Stimulated activated CD4-positive, alpha-beta T cell treated with anti-CD3 and anti-CD28 coated beads, Interleukin-4, amount 100 ng/mL, for 4 hours (primary cell): ENCODE data around the gene EME2.
A peak's percentile ranks its signal among the peaks of the same experiment; 100 is the strongest.

Experiments
- DNase-seq, 2 experiments: peaks; one replicate each; pipeline ENCODE4 v3.0.0-alpha.2; 2020

The EME2 gene

DNA sequence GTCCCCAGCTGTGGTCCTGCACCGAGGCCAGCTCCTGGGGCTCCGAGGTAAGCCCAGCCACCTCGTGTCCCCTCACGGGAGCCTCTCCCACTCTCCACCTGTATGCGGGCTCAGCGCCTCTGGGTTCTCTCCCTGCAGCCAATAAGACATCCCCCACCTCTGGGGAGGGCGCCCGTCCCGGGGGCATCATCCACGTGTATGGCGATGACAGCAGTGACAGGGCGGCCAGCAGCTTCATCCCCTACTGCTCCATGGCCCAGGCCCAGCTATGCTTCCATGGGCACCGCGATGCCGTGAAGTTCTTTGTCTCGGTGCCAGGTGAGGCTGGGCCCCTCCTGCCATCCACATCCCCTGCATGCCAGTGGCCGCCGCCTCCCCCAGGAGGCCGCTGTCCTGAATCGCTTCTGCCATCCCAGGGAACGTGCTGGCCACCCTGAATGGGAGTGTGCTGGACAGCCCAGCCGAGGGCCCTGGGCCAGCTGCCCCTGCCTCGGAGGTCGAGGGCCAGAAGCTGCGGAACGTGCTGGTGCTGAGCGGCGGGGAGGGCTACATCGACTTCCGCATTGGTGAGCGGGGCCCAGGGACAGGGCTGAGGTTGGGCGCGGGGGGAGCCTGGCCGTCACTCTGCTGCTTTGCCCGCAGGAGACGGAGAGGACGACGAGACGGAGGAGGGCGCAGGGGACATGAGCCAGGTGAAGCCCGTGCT lies 4.4 kb upstream of the EME2 start:
- no peak for DNase-seq

DNA sequence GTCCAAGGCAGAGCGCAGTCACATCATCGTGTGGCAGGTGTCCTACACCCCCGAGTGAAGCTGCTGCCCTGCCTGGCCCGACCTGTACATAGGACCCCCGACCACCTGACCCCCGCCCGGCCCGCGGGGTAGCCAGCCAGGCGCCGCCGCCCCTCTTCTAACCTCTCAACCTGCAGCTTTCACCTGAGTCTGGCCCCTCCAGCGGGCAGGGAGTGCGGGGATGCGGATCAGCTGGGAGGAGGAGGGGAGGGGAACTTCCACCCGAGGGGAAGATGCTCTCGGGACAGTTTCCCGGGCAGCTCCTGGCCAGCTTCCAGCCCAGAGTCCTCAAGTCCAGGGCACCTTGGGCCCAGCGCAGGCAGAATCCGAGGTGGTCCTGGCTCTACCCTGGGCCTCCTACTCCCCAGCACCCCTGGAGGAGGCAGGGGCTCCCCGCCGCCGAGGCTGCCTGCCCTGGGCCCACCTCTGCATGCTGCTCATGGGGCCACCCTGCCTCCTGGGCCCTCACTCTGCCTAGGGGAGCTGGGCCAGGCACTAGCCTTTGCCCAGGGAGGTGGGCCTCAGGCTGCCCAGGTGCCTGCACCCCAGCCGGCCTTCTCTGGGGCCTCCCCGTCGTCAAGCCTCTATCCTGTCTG lies 3.7 kb upstream of the EME2 start:
- no peak for DNase-seq

DNA sequence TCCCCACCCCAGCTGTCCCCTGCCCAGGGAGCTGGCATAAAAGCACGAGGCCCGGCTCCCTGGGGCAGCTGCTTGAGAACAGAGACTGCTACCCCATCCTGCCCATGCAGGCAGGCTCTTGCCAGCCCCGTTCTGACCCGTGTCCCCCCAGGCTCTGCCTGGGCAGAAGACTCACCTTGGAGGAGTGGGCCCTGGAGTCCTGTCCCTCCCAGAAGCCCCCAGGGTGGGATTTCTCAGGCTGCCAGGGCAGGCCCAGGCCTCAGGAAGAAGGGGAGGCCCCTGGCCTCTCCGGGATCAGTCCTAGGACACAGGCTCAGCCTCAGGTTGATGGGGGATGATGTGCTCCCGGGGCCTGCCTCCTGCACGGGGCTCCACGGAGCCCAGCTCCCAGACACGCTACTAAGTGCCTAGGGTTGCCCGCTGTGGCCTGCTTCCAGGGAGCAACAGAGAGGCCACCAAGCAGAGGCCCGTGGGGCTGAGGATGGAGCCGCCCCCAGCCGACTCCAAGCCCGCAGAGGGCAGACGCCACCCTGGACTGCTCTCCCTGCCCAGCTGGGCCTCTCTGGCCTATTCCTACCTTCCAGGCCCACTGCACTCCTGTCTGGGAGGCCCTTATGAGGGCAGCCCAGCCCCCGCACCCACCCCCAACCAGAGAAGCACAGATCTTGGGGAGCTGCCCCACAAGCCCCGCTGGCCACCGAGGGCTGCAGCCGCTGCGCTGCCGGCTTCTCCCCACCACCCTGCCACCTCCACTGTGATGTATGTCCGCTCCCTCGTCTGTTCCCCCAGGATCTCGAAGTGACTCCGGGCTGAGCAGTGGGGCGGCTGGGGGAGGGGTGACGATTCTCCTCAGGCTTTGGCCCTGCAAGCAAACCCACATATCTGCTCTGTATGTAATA lies 3.0 kb upstream of the EME2 start:
- no peak for DNase-seq

DNA sequence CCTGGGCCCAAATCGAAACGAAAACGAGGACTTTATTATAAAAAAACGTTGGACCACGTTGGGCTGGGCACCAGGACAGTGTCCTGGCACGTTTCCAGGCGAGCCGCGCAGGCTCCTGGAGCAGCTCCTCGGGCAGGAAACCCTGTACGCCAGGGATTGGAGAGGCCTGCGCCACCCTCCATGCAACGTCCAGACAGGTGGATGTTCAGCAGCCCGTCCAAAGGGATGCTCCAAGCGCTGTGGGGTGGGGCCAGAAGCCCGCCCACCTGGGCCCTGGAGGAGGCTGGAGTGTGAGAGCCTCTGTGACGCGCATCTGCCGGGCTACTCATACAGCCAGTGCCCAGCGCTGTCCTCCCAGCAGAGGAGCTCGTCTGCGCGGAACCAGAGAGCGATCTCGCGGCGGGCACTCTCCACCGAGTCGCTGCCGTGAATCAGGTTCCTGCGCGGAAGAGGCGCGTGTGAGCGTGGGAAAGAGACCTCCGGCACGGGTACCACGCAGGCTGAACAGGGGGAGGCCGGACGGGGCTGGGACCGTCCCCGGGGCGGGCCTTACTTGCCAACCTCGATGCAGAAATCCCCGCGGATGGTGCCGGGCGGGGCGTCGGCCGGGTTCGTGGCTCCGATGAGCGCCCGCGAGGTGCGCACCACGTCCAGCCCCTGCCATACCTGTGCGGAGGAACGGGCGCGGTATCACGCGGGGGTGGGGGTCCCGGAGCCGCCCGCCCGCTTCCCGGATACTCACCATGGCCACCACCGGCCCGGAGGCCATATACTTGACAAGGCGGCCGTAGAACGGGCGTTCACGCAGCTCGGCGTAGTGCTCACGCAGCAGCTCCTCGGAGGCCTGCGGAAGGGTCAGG lies 2.1 kb upstream of the EME2 start:
- peak; percentile 46 to 62 for DNase-seq

DNA sequence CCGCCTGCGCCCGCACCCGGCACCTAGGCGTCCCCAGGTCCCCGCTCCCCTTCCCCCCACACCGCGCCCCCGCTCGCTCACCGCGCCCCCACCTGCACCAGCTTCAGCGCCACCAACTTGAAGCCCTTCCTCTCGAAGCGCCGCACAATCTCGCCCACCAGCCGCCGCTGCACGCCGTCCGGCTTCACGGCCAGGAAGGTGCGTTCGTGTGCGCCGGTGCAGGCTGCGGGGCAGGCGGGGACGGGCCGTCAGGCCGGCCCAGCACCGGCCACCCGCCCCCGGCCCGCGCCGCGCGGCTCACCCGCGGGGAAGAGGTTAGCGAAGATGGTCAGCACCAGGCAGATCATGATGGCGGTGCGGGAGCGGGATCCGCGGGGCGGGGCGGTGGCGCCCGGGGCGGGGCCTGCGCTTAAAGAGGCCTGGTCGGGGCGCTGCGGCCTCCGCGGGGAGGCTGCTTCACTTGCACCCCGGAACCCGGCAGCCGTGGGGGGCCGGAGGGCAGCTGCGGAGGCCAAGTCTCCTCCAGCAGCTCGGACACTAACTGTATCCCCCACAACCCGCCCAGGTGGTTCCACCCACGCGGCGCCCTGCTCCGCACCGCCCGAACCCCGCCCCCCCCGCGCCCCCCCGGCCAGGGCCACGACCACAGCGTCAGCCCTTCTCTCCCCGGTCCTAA lies 1.3 kb upstream of the EME2 start, which contains the start of gene NME3:
Gene NME3 (minus strand): TSS at position 356 of the 676 bp plus-strand sequence. CDS start 9 bp downstream, at position 347.
- peak; percentile 66 to 81 for DNase-seq

DNA sequence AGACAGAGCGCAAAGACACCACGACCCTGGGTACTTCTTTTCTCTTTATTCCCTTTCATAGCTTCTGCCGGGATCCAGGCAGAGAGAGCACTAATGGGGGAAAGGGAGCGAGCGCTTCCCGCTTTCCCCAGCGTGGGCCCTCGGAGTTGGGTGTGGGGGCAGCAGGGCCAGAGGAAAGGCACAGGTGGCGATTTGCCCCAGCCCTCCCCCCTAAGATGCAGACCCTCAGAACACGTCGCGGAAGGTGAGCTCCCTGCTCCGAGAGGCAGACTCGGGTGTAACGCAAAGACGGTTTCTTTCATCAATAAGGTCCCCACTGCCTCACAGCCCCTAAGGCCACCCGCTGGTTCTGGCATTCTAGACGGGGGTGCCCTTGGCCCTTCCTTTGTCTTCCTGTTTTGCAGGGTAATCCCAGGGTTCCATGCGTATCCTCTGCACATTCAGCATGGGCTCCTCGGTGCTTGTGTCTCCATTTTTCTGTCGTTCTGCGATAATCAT lies 697 bp upstream of the EME2 start:
- no peak for DNase-seq

DNA sequence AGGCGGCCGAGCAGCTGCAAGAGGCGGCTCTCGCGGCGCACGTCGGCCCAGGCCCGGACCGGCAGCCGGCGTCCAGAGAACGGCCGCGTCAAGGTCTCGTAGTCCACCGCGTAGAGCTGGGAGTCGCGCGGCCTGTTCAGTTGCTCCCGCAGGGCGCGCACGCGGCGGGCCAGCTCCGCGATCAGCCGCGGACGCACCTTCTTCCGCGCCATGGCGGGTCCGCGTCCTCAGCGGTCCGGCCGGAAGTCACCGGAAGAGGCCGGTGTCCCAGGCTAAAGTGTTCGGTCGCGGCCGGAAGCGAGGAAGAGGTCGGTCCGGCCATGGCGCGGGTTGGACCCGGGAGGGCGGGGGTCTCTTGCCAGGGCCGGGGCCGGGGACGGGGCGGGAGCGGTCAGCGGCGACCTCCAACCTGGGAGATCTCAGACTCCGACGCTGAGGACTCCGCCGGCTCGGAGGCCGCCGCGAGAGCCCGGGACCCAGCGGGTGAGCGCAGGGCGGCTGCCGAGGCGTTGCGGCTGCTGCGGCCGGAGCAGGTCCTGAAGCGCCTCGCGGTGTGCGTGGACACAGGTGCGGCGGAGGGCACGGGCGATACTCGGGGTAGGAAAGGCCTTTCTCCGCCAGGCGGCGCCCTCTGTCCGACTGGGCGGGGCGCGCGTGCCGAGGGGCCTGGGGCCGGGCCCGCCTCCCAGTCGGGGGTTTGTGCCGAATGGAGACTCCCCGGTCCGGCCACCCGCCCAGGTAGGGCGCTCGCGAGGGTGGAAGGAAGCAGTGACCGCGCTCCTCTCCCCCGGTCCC lies 495 bp downstream of the EME2 start, which contains the start of gene MRPS34:
Gene MRPS34 (minus strand): TSS at position 227 of the 795 bp plus-strand sequence. CDS start 15 bp downstream, at position 212.
- peak; percentile 68 to 78 for DNase-seq

DNA sequence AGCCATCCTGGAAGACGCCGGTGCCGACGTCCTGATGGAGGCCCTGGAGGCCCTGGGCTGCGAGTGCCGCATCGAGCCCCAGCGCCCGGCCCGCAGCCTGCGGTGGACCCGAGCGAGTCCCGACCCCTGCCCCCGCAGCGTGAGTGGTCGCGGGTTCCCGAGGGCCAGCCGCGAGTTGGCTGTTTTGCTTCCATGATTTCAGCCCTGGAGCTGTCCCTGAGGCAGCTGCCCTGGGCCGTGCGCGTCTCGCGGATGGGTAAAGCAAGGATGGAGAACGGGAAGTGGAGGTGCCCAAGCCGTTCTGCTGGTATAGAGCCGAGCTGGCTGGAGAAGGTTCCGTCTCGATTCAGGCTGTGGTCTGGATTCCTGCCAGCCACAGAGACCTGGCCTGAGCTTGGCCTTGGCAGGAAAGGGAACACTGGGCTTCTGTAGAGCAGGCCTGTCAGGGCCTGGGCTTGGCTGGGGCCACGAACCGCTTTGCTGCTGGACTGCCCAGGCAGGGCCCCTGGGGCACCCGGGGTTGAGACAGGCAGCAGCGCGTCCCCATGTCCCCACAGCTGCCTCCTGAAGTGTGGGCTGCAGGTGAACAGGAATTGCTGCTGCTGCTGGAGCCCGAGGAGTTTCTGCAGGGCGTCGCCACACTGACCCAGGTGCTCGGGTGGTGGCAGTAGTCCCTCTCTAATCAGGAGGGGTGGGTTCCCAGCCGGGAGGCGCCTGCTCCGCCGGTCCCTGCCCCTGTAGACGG lies 1.3 kb downstream of the EME2 start:
- DNase-seq, result no peak

DNA sequence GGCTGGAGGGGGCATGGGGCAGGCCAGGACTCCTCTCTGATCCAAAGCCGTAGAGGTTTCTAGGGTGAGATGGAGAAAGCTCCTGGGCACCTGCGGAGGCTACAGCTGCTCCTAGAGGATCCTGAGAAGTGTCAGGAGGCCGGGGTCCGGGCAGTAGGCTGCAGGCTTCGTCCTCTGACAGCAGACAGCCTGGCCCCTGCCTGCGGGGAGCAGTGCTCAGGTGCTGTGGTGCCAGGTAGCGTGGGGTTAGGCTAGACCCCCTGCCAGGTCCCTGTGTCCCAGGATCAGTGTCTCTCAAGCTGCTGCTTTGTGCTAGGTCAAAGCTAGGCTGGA lies 1.8 kb downstream of the EME2 start:
- DNase-seq, result no peak

DNA sequence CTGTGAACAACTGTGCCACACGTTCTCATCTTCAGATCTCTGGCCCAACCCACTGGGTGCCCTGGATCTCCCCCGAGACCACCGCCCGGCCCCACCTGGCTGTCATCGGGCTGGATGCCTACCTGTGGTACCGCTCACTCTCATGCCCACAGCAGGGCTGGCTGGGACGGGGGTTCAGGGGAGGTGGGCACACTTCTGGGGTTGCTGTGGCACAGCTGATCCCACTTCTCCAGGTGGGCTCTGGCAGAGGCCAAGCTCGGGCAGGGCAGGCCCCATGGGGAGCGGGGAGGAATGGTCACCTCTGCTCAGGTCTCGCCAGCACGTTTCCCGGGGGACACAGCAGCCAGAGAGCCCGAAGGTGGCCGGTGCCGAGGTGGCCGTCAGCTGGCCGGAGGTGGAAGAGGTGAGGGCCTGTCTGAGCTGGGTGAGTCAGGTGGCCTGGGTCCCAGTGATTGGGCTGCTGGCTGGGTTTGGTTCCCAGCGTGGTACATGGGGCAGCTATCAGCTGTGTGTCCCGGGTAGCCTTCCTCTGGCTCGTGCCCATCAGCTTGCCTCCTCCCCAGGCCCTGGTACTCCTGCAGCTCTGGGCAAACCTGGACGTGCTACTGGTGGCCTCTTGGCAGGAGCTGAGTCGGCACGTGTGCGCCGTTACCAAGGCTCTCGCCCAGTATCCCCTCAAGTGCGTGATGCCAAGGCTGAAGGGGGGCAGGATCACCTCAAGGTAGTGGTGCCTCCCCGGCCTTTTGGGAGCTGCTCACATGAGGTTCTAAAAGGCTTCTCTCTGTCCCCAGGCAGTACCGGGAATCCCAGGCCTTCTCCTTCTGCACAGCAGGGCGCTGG lies 2.6 kb downstream of the EME2 start:
- no peak for DNase-seq

DNA sequence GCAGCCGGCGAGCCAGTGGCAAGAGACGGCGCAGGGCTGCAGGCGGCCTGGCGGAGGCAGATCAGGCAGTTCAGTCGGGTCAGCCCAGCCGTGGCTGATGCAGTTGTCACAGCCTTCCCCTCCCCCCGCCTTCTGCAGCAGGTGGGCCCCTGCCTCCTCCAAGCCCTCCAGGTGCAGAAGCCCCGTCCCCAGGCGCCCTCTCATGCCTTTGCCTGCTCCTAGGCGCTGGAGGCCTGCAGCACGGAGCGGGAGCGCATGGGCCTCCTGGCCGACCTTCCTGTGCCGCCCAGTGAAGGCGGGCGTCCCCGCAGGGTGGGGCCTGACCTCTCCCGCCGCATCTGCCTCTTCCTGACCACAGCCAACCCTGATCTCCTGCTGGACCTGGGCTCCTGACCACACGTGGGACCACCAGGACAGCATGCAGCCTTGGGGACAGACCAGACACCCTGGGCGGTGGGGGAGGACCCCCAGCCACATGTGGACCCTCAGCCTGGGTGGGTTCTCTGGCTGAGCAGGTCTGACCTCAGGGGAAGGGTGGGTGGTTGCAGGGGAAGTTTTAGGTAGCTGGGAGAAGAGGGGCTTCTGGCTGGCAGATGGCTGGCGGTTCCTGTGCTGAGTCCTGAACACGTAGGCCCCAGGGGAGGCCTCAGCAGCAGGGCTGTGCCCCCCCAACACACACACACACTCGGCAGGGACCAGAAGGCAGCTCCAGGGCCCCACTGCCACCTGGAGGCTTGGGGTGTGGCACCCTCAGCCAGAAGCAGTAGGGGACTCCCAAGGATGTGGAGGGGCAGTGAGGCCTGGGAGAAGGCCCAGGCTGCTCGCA lies 3.4 kb downstream of the EME2 start:
- no peak for DNase-seq

DNA sequence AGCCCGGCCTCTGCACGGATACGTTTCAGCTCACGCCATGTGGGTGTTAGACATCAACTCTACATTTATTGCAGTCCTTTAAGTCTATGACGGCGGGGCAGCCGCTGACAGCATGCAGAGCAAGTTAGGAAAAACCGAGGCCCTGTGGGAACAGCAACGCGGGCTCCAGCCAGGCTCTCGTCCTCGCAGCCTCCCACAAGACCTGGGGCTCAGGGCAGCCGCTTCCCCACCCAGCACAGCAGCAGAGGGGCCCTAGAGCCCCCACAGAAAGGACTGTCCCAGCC lies 4.0 kb downstream of the EME2 start:
- no peak for DNase-seq

DNA sequence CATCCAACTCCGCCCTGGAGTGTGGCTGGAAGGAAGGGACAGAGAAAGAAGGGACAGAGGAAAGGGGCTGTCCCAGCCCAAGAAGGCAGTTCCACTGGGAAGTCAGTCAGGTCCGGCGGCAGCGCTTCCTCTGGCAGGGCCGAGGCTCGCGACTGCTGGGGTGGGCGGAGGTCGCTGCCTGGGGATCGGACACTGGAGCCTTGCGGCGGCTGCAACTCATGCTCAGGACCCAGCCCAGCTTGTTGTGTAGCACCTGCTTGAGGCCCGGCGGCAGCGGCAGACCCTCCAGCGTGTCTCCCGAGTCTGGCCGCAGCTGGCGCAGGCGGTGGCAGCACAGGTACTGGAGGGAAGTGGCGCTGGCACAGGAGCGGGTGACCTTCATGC lies 4.4 kb downstream of the EME2 start:
- DNase-seq, result no peak

DNA sequence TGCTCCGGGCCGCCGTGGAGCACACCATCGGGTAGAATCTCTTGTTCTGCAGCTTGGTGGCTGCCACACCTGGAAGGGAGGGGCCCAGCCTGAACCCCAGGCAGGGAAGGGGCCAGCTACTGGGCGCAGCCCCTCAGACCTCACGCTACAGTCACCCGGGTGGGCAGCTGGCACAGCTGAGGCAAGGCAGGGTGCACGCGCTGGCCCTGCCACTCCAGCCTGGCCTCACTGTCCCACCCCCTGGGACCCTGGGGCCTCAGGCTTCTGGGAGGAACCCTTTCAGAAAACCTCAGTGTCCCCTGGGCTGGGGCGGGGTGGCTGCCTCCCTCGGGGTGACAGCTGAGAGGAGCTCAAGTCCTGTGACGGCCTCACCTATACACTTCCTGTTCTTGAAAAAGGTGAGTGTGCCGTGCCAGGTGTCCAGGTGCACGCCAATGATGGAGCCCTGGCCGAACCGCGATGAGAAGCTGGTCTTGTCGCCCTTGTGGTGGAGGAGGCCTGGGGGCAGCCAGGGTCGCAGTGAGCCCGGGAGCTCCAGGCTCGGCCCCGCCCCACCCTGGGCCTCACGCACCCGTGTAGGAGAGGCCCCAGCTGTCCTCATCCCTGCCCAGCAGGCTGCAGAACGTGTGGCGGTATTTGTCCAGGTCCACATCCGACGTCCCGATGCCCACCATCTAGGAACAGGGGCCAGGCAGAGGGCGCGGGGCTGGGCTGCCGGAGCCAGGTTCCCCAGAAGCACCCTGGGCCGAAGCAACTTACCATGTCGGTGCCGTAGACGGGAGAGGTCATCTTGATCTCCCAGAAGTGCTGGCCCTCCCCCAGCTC lies 5.0 kb downstream of the EME2 start:
- DNase-seq, result no peak

DNA sequence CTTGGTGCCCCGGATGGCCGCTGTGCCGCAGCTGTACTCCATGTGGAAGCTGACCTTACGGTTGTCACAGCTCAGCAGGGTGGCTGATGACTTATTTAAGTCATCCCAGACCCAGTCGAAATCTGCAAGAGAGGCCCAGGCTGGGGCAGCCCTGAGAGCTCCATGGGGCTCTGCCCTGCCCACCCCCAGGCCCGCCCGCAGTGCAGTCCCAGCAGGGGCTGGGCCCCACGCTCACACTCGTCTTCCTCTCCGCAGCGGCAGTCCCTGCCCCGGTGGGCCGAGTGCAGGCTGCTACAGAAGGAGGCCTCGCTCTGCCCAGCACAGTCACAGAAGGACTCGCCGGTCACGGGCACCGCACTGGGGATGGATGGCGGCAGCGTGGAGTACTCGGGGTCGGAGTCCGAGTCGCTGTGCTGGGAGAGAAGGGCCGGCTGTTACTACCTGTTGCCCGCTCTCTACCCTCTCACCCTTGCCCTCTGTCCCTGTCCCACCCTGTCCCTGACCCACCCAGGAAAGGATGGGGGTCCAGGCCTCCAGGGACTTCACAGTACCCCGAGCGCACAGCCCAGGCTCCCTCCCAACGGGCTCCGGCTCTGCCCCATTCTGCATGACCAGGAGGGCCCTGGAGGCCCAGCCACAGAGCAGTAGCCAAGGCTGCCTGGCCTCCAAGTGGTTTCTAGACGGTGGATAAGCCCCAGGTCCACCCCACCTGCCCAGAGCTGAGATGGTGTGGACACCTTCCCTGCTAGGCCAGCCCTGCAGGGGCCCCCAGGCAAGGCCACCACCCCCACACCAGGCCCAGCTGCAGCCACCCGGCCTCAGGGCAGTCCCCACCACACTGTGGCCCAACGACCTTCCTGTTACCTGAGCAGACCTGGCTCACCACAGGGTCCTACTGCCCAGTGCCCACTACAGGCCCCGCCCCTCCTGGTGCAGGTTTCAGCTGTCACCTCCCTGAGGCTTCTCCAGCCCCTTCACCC lies 5.9 kb downstream of the EME2 start:
- DNase-seq, result no peak

DNA sequence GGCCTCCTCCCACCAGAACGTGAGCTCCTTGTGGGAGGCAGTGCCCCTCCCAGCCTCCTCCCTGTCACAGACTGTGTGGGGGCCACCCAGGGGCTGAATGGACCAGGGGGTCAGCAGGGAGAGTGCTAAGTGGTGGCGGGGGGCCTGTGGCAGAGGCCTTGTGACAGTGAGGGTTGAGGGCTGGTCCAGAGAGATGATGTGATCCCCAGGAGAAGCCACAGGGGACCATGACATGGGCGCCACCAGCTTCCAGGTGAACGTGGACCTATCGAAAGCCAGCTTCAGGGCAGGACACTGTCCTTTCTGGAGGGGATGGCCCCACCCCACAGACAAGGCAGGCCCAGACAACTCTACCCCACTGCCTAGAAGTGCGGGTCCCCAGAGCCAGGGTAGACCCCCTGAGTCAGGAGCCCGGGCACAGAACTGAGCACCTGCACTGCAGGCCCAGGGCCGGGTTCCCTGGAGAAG lies 6.7 kb downstream of the EME2 start:
- DNase-seq, result no peak
